Astrocyte of the spinal cord (primary cell): ENCODE measurements around the gene CGB2.

ENCODE experiments used
- DNase-seq: peaks from one replicate; pipeline ENCODE4 v3.0.0; 2011; ENCODE audit warnings: low read depth, low spot score
- H3K4me3 ChIP-seq: 2 replicates; pipeline ENCODE4 v1.5.1; 2011; ENCODE audit warnings: low read depth, mild to moderate bottlenecking, low read length, moderate library complexity
- in situ Hi-C: cut with HindIII; loops from 2 replicates; pipeline ENCODE4 v1.10.0; 2017; ENCODE audit warnings: low sequenced_read_pairs
- TF ChIP-seq, protein P1 (sequence below): IDR thresholded peaks from 2 replicates; pipeline ENCODE4 v1.5.1; 2012; ENCODE audit warnings: low read depth, mild to moderate bottlenecking, low read length, inconsistent platforms

The CGB2 gene

DNA sequence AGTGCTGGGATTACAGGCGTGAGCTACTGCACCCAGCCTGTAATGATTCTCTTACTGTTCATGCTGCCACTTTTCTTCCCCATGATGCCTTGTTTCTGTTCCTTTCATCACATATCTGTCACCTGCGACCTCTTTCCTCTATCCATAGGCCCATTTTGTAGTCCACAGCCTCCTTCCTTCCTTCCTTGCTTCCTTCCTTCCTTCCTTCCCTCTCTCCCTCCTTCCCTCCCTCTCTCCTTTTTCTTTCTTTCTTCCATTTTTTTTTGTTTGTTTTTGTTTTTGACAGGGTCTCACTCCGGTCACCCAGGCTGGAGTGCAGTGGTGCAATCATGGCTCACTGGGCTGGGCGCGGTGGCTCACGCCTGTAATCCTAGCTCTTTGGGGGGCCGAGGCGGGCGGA, 42.8 kb upstream of the CGB2 start:
- no peak overlapping the region for H3K4me3 ChIP-seq
- TF ChIP-seq, protein P1, sequence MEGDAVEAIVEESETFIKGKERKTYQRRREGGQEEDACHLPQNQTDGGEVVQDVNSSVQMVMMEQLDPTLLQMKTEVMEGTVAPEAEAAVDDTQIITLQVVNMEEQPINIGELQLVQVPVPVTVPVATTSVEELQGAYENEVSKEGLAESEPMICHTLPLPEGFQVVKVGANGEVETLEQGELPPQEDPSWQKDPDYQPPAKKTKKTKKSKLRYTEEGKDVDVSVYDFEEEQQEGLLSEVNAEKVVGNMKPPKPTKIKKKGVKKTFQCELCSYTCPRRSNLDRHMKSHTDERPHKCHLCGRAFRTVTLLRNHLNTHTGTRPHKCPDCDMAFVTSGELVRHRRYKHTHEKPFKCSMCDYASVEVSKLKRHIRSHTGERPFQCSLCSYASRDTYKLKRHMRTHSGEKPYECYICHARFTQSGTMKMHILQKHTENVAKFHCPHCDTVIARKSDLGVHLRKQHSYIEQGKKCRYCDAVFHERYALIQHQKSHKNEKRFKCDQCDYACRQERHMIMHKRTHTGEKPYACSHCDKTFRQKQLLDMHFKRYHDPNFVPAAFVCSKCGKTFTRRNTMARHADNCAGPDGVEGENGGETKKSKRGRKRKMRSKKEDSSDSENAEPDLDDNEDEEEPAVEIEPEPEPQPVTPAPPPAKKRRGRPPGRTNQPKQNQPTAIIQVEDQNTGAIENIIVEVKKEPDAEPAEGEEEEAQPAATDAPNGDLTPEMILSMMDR = no peak
- no peak for DNase-seq
- in situ Hi-C loops = no loop called here

GRCh38 chr19:48989701-48990291, 41.9 kb upstream of the CGB2 start:
- H3K4me3 ChIP-seq = no peak overlapping the region
- in situ Hi-C loops = no loop called here
- no peak for DNase-seq
- TF ChIP-seq, protein P1 = no peak

GRCh38 chr19:48990400-48990799, 41.3 kb upstream of the CGB2 start:
- in situ Hi-C loops = no loop called here
- TF ChIP-seq, protein P1 = no peak
- H3K4me3 ChIP-seq = no peak overlapping the region
- no peak for DNase-seq

GRCh38 chr19:48991011-48991609, 40.6 kb upstream of the CGB2 start:
- in situ Hi-C loops = no loop called here
- no peak overlapping the region for H3K4me3 ChIP-seq
- DNase-seq = no peak
- TF ChIP-seq, protein P1 = no peak

DNA sequence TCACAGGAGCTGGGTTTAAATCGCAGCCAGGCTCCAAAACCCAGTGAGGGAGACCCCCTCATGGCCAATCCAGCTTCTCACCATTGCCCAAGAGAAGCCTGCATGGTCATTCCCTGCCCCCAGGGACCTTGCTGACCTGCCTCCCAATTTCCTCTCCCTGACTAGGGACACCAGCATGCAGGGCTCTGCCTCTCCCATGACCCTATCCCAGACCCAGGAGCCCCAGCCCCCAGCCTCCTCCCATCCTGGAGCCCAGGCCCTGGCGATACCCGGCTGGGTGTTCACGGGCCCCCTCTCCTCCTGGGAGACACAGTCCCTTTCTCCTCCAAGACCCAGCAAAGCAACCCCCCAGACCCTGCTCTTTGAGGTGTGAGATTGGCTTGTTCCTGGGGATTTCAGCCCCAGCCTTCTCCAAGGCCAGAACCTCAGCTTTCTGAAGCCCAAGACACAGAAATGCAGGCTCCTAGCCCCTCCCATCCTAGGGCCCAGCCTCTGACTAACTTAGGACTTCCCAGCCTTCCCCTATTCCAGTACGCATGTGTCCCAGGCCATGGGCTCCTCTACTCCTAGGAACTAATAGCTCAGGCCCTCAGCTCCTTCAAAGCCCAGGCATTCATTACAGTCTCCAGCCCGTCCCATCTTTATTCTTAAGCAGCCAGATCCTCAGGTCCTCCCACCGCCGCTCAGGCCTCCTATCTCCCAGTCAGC, 39.7 kb upstream of the CGB2 start:
- DNase-seq = peak; percentile 77

GRCh38 chr19:48992581-48993174, 39.0 kb upstream of the CGB2 start:
- in situ Hi-C loops = no loop called here
- TF ChIP-seq, protein P1 = no peak
- no peak for DNase-seq
- H3K4me3 ChIP-seq = peak overlapping the region; percentile 74

More for the DNA sequence above, 39.7 kb upstream of the CGB2 start:
- H3K4me3 ChIP-seq = peak overlapping the region; percentile 74
- TF ChIP-seq, protein P1 = no peak
- in situ Hi-C loops = no loop called here
